ENCODE results near the gene FIG4. TPM values are rescaled to one million over a fixed set of nuclear protein-coding genes. Genes with fewer than 3 reads are reported as not detected.

Gene FIG4
- total RNA-seq, 1 experiment from 2014 or later = 10.9 TPM

GRCh38 chr6:109852713-109853112, 161.6 kb downstream of the FIG4 start:
- intact Hi-C loops (cut with micrococcal nuclease; ENCODE audit: unreplicated experiment) = no loop called here
- ChIA-PET CTCF (no interaction called here), POLR2A (ENCODE audit: low non-redundant PET) (no interaction called here)
- H3K4me1 ChIP-seq (ENCODE audit: insufficient read depth, low read length, poor library complexity, severe bottlenecking) = no peaks in the 10 kb centered on the region
- no peak overlapping the region for H3K27ac ChIP-seq (ENCODE audit: low read depth, low read length, poor library complexity, severe bottlenecking)
- no peaks in the 10 kb centered on the region for H3K27me3 ChIP-seq (replicated peaks; ENCODE audit: insufficient read depth, low read depth, low read length, poor library complexity)
- no peak overlapping the region for H3K4me3 ChIP-seq (ENCODE audit: low read depth, low read length, poor library complexity, severe bottlenecking)
- no TSS peak for BruUV-seq (replicated peaks)
- H3K9me3 ChIP-seq (ENCODE audit: low read depth, low read length, poor library complexity, severe bottlenecking) = no peaks in the 10 kb centered on the region
- no peak for DNase-seq (ENCODE audit: low spot score)
- TF ChIP-seq EZH2 (IDR thresholded peaks at IDR 0.05; ENCODE audit: borderline replicate concordance, low read depth, low read length, poor library complexity, severe bottlenecking) (no peak), CTCF (conservative IDR thresholded peaks at IDR 0.05; ENCODE audit: low read depth, low read length) (no peak)
- no peaks in the 10 kb centered on the region for H3K36me3 ChIP-seq (ENCODE audit: insufficient read depth, low read length, poor library complexity, severe bottlenecking)

GRCh38 chr6:109853426-109853825, 162.3 kb downstream of the FIG4 start:
- H3K4me1 ChIP-seq (ENCODE audit: insufficient read depth, low read length, poor library complexity, severe bottlenecking) = no peaks in the 10 kb centered on the region
- no TSS peak for BruUV-seq (replicated peaks)
- POLR2A ChIA-PET (ENCODE audit: low non-redundant PET) = no interaction called here
- CTCF ChIA-PET = no interaction called here
- H3K9me3 ChIP-seq (ENCODE audit: low read depth, low read length, poor library complexity, severe bottlenecking) = no peaks in the 10 kb centered on the region
- DNase-seq (ENCODE audit: low spot score) = no peak
- H3K27ac ChIP-seq (ENCODE audit: low read depth, low read length, poor library complexity, severe bottlenecking) = no peak overlapping the region
- H3K36me3 ChIP-seq (ENCODE audit: insufficient read depth, low read length, poor library complexity, severe bottlenecking) = no peaks in the 10 kb centered on the region
- H3K4me3 ChIP-seq (ENCODE audit: low read depth, low read length, poor library complexity, severe bottlenecking) = no peak overlapping the region
- no peaks in the 10 kb centered on the region for H3K27me3 ChIP-seq (replicated peaks; ENCODE audit: insufficient read depth, low read depth, low read length, poor library complexity)
- intact Hi-C loops (cut with micrococcal nuclease; ENCODE audit: unreplicated experiment) = no loop called here
- TF ChIP-seq EZH2 (IDR thresholded peaks at IDR 0.05; ENCODE audit: borderline replicate concordance, low read depth, low read length, poor library complexity, severe bottlenecking) (no peak), CTCF (conservative IDR thresholded peaks at IDR 0.05; ENCODE audit: low read depth, low read length) (no peak)

- TF ChIP-seq CTCF (conservative IDR thresholded peaks at IDR 0.05; ENCODE audit: low read depth, low read length) (no peak), EZH2 (IDR thresholded peaks at IDR 0.05; ENCODE audit: borderline replicate concordance, low read depth, low read length, poor library complexity, severe bottlenecking) (no peak)
- CTCF ChIA-PET = no interaction called here
- DNase-seq (ENCODE audit: low spot score) = no peak
- Histone ChIP-seq H3K4me3 (ENCODE audit: low read depth, low read length, poor library complexity, severe bottlenecking) (no peak overlapping the region), H3K27ac (ENCODE audit: low read depth, low read length, poor library complexity, severe bottlenecking) (no peak overlapping the region), H3K9me3 (ENCODE audit: low read depth, low read length, poor library complexity, severe bottlenecking) (no peaks in the 10 kb centered on the region), H3K27me3 (replicated peaks; ENCODE audit: insufficient read depth, low read depth, low read length, poor library complexity) (no peaks in the 10 kb centered on the region), H3K4me1 (ENCODE audit: insufficient read depth, low read length, poor library complexity, severe bottlenecking) (no peaks in the 10 kb centered on the region), H3K36me3 (ENCODE audit: insufficient read depth, low read length, poor library complexity, severe bottlenecking) (no peaks in the 10 kb centered on the region)
- POLR2A ChIA-PET (ENCODE audit: low non-redundant PET) = no interaction called here
- BruUV-seq (replicated peaks) = no TSS peak
- intact Hi-C loops (cut with micrococcal nuclease; ENCODE audit: unreplicated experiment) = no loop called here
These were observed 162.9 kb downstream of the FIG4 start for GRCh38 chr6:109853951-109854350.

All from A673 (cell line).